Measurements from ENCODE around the gene STIM1.

The STIM1 gene

GRCh38 chr11:4068962-4069361 lies 213.5 kb downstream of the STIM1 start:
- no peak for DNase-seq (ENCODE audit: low read depth in 2 of 2)

- no peak for DNase-seq (ENCODE audit: low read depth in 2 of 2)
Observed at GRCh38 chr11:4071325-4071724, 215.9 kb downstream of the STIM1 start.

GRCh38 chr11:4071914-4072313 lies 216.4 kb downstream of the STIM1 start:
- no peak for DNase-seq (ENCODE audit: low read depth in 2 of 2)

- DNase-seq (ENCODE audit: low read depth in 2 of 2): peak in 1 of 2 donors; percentile 35
Observed at GRCh38 chr11:4072668-4073285, 217.3 kb downstream of the STIM1 start.

- no peak for DNase-seq (ENCODE audit: low read depth in 2 of 2)
Observed at GRCh38 chr11:4074266-4074665, 218.8 kb downstream of the STIM1 start.

- no peak for DNase-seq (ENCODE audit: low read depth in 2 of 2)
Observed at GRCh38 chr11:4076774-4077173, 221.3 kb downstream of the STIM1 start.

GRCh38 chr11:4083198-4083597 lies 227.7 kb downstream of the STIM1 start:
- no peak for DNase-seq (ENCODE audit: low read depth in 2 of 2)

GRCh38 chr11:4084406-4085125 lies 229.1 kb downstream of the STIM1 start:
- DNase-seq (ENCODE audit: low read depth in 2 of 2): no peak

- no peak for DNase-seq (ENCODE audit: low read depth in 2 of 2)
Observed at GRCh38 chr11:4085575-4085974, 230.1 kb downstream of the STIM1 start.

GRCh38 chr11:4086575-4087353 lies 231.3 kb downstream of the STIM1 start:
- no peak for DNase-seq (ENCODE audit: low read depth in 2 of 2)

GRCh38 chr11:4087551-4087950 lies 232.1 kb downstream of the STIM1 start:
- DNase-seq (ENCODE audit: low read depth in 2 of 2): no peak

GRCh38 chr11:4090258-4090657 lies 234.8 kb downstream of the STIM1 start:
- no peak for DNase-seq (ENCODE audit: low read depth in 2 of 2)

- no peak for DNase-seq (ENCODE audit: low read depth in 2 of 2)
Observed at GRCh38 chr11:4092026-4092425, 236.6 kb downstream of the STIM1 start.

GRCh38 chr11:4093519-4094347 lies 238.3 kb downstream of the STIM1 start:
- no peak for DNase-seq (ENCODE audit: low read depth in 2 of 2)

GRCh38 chr11:4094348-4095291 lies 239.2 kb downstream of the STIM1 start, which contains the start of gene RRM1:
Gene RRM1 (plus strand): TSS chr11:4094799. CDS start chr11:4095013, 214 bp downstream.
- peak; percentile 88 to 92 for DNase-seq (ENCODE audit: low read depth in 2 of 2)

- DNase-seq (ENCODE audit: low read depth in 2 of 2): no peak
Observed at GRCh38 chr11:4095509-4096230, 240.2 kb downstream of the STIM1 start.

- DNase-seq (ENCODE audit: low read depth in 2 of 2): no peak
Observed at GRCh38 chr11:4098026-4098621, 242.7 kb downstream of the STIM1 start.

- no peak for DNase-seq (ENCODE audit: low read depth in 2 of 2)
Observed at GRCh38 chr11:4102711-4103110, 247.2 kb downstream of the STIM1 start.

GRCh38 chr11:4103269-4103668 lies 247.8 kb downstream of the STIM1 start:
- DNase-seq (ENCODE audit: low read depth in 2 of 2): no peak

GRCh38 chr11:4105916-4106315 lies 250.5 kb downstream of the STIM1 start:
- no peak for DNase-seq (ENCODE audit: low read depth in 2 of 2)

Data from activated CD4-positive, alpha-beta T cell treated with anti-CD3 and anti-CD28 coated beads for 24 hours (primary cell).